Fibroblast of the aortic adventitia (primary cell): Measurements from ENCODE around the gene TRPM5. TPM values are rescaled to one million over a fixed set of nuclear protein-coding genes. Genes with fewer than 3 reads are reported as not detected.

Experiments used
- DNase-seq: peaks from one replicate; pipeline ENCODE4 v3.0.0-alpha.2; 2010; ENCODE audit warnings: low read depth
- H3K4me3 ChIP-seq: 2 replicates; pipeline ENCODE4 v1.5.1; 2011; ENCODE audit warnings: low read depth, mild to moderate bottlenecking, control low read depth, low read length, moderate library complexity
- CTCF ChIP-seq: IDR thresholded peaks from 2 replicates; pipeline ENCODE4 v1.5.1; 2011; ENCODE audit warnings: mild to moderate bottlenecking, low read length, control low read depth, inconsistent platforms; ENCODE audit not compliant: insufficient read depth
- total RNA-seq: library from RNA; depleted of rRNA; stranded (reverse); fragments of >200 nt; gene quantifications from 2 replicates; pipeline ENCODE4 v1.2.3, GENCODE V29; 2012; ENCODE audit warnings: low replicate concordance

Gene TRPM5
- total RNA-seq, 1 donor, result not detected

GRCh38 chr11:2425506-2425905 lies 18.8 kb downstream of the TRPM5 start:
- no peak for DNase-seq
- TF ChIP-seq CTCF, result no peak
- no peak overlapping the region for H3K4me3 ChIP-seq

GRCh38 chr11:2424811-2425495 lies 19.4 kb downstream of the TRPM5 start:
- no peak for TF ChIP-seq CTCF

GRCh38 chr11:2423157-2424025 lies 20.9 kb downstream of the TRPM5 start:
- DNase-seq, result no peak
- no peak overlapping the region for H3K4me3 ChIP-seq
- no peak for TF ChIP-seq CTCF

More at GRCh38 chr11:2424811-2425495, 19.4 kb downstream of the TRPM5 start:
- no peak for DNase-seq
- H3K4me3 ChIP-seq, result no peak overlapping the region

- TF ChIP-seq CTCF, result no peak
- H3K4me3 ChIP-seq, result no peak overlapping the region
- DNase-seq, result no peak
Measured at GRCh38 chr11:2422461-2423156, 21.7 kb downstream of the TRPM5 start.

- no peak for DNase-seq
- H3K4me3 ChIP-seq, result no peak overlapping the region
- no peak for TF ChIP-seq CTCF
Measured at GRCh38 chr11:2421996-2422395, 22.3 kb downstream of the TRPM5 start.

GRCh38 chr11:2421226-2421994 lies 22.9 kb downstream of the TRPM5 start:
- TF ChIP-seq CTCF, result no peak
- no peak for DNase-seq
- no peak overlapping the region for H3K4me3 ChIP-seq
